IMR-90 (cell line): ENCODE results near the gene ZYX. TPM values are rescaled to one million over a fixed set of nuclear protein-coding genes. Genes with fewer than 3 reads are reported as not detected.

Experiments
- ATAC-seq: fragments of 200-7000 bp; cut with Tn5 transposase; 2 replicates; pipeline ENCODE4 v1.9.1; 2020; ENCODE audit warnings: low read depth, mild to moderate bottlenecking, moderate library complexity
- BruUV-seq: library from RNA; stranded (reverse); fragments of 400-500 nt; replicated peaks from 2 replicates; lab custom pipeline; 2021; lab: Mats Ljungman, UMichigan
- CTCF ChIA-PET: fragments of 300-600 bp; formaldehyde crosslinking; extraction: SDS; loops from one replicate; lab custom pipeline; 2021; ENCODE audit warnings: antibody characterized with exemption; lab: Yijun Ruan, JAX
- POLR2A ChIA-PET: fragments of 300-600 bp; sonication (Branson Sonifier 250); formaldehyde crosslinking; loops from one replicate; lab custom pipeline; 2022; ENCODE audit warnings: antibody characterized with exemption; ENCODE audit not compliant: unreplicated experiment; lab: Charles Lee
- DNase-seq: peaks from one replicate; pipeline ENCODE4 v3.0.0; 2013
- H2AFZ ChIP-seq: replicated peaks from 2 replicates; pipeline ENCODE3; 2013; ENCODE audit warnings: low read length, mild to moderate bottlenecking; ENCODE audit not compliant: poor library complexity
- H2AK5ac ChIP-seq: 2 replicates; pipeline ENCODE4 v1.6.1; 2013; ENCODE audit warnings: low read depth, low read length, inconsistent platforms
- H2AK9ac ChIP-seq: replicated peaks from 2 replicates; pipeline ENCODE3; 2013; ENCODE audit warnings: mild to moderate bottlenecking, low read depth, low read length, moderate library complexity; ENCODE audit not compliant: poor library complexity
- H2BK120ac ChIP-seq: 2 replicates; pipeline ENCODE4 v1.6.1; 2013; ENCODE audit warnings: low read depth, low read length, inconsistent platforms
- H2BK15ac ChIP-seq: 3 replicates; pipeline ENCODE4 v1.6.1; 2013; ENCODE audit warnings: low read depth, low read length, inconsistent platforms
- H2BK20ac ChIP-seq: 2 replicates; pipeline ENCODE4 v1.6.1; 2013; ENCODE audit warnings: low read depth, mild to moderate bottlenecking, inconsistent platforms, low read length, moderate library complexity
- H2BK5ac ChIP-seq: 2 replicates; pipeline ENCODE4 v1.6.1; 2013; ENCODE audit warnings: mild to moderate bottlenecking, low read depth, low read length, inconsistent platforms; ENCODE audit not compliant: poor library complexity, severe bottlenecking
- H3K14ac ChIP-seq: replicated peaks from 2 replicates; pipeline ENCODE4 v1.6.1; 2013; ENCODE audit warnings: low read depth, low read length, inconsistent platforms
- H3K18ac ChIP-seq: 2 replicates; pipeline ENCODE4 v1.6.1; 2013; ENCODE audit warnings: low read depth, low read length, control low read depth
- H3K23ac ChIP-seq: 2 replicates; pipeline ENCODE4 v1.6.1; 2013; ENCODE audit warnings: low read depth, low read length, inconsistent platforms
- H3K27ac ChIP-seq: 2 replicates; pipeline ENCODE4 v1.5.1; 2013; ENCODE audit warnings: mild to moderate bottlenecking, control low read depth, low read length; ENCODE audit not compliant: insufficient read depth
- H3K27me3 ChIP-seq: 2 replicates; pipeline ENCODE4 v1.6.1; 2013; ENCODE audit warnings: low read length; ENCODE audit not compliant: control insufficient read depth, insufficient read depth
- H3K36me3 ChIP-seq: 2 replicates; pipeline ENCODE4 v1.6.1; 2013; ENCODE audit warnings: low read length, mixed read lengths; ENCODE audit not compliant: control insufficient read depth, insufficient read depth
- H3K4ac ChIP-seq: 2 replicates; pipeline ENCODE4 v1.6.1; 2013; ENCODE audit warnings: low read depth, low read length, inconsistent platforms
- H3K4me1 ChIP-seq: 2 replicates; pipeline ENCODE4 v1.6.1; 2013; ENCODE audit warnings: low read length, mixed read lengths; ENCODE audit not compliant: control insufficient read depth, insufficient read depth
- H3K4me2 ChIP-seq: 2 replicates; pipeline ENCODE4 v1.6.1; 2013; ENCODE audit warnings: low read depth, mild to moderate bottlenecking, control low read depth, low read length, moderate library complexity
- H3K4me3 ChIP-seq: 2 replicates; pipeline ENCODE4 v1.5.1; 2013; ENCODE audit warnings: low read depth, mild to moderate bottlenecking, control low read depth, low read length, moderate library complexity; ENCODE audit not compliant: insufficient read depth
- H3K56ac ChIP-seq: 2 replicates; pipeline ENCODE4 v1.6.1; 2013; ENCODE audit warnings: low read length, inconsistent platforms; ENCODE audit not compliant: insufficient read depth; ENCODE audit errors: extremely low read depth
- H3K79me1 ChIP-seq, 2 experiments: 2 replicates each; pipeline ENCODE4 v1.6.1; 2013; ENCODE audit warnings: low read length in 2 of 2, inconsistent platforms in 1 of 2, low read depth in 1 of 2
- H3K9ac ChIP-seq: 2 replicates; pipeline ENCODE4 v1.6.1; 2013; ENCODE audit warnings: low read depth, low read length, control low read depth
- H3K9me1 ChIP-seq: 2 replicates; pipeline ENCODE4 v1.6.1; 2013; ENCODE audit warnings: low read length, inconsistent platforms; ENCODE audit not compliant: insufficient read depth
- H3K9me3 ChIP-seq: 2 replicates; pipeline ENCODE4 v1.6.1; 2013; ENCODE audit warnings: low read length; ENCODE audit not compliant: control insufficient read depth, insufficient read depth
- H4K20me1 ChIP-seq: 2 replicates; pipeline ENCODE4 v1.6.1; 2013; ENCODE audit warnings: low read length, inconsistent platforms; ENCODE audit not compliant: insufficient read depth
- H4K5ac ChIP-seq: 2 replicates; pipeline ENCODE4 v1.6.1; 2013; ENCODE audit warnings: mild to moderate bottlenecking, low read depth, low read length, control low read depth
- H4K8ac ChIP-seq, 2 experiments: 2 replicates each; pipeline ENCODE4 v1.6.1; 2013; ENCODE audit warnings: low read depth in 2 of 2, low read length in 2 of 2, control low read depth in 1 of 2, inconsistent platforms in 1 of 2
- H4K91ac ChIP-seq: 2 replicates; pipeline ENCODE4 v1.6.1; 2013; ENCODE audit warnings: low read depth, low read length, inconsistent platforms; ENCODE audit not compliant: insufficient read depth
- BHLHE40 ChIP-seq: fragments of 150-350 bp; IDR thresholded peaks from 2 replicates; pipeline ENCODE4 v1.6.1; 2016; ENCODE audit warnings: mild to moderate bottlenecking, low read depth, low read length
- CEBPB ChIP-seq: IDR thresholded peaks from 2 replicates; pipeline ENCODE4 v1.6.1; 2012; ENCODE audit warnings: low read depth, low read length, improper control_type of control experiment
- POLR2A ChIP-seq: IDR thresholded peaks from 2 replicates; pipeline ENCODE4 v1.6.1; 2012; ENCODE audit warnings: mild to moderate bottlenecking, low read depth, low read length
- RFX5 ChIP-seq: IDR thresholded peaks from 2 replicates; pipeline ENCODE4 v1.8.0; 2012; ENCODE audit warnings: low read depth, mild to moderate bottlenecking, low read length, moderate library complexity
- WGBS, 2 experiments: methylation state at CpG; one replicate each; pipeline versions ENCODE4 v1.1.5 to v1.1.7; 2013; ENCODE audit warnings: missing lambda C conversion rate in 2 of 2; ENCODE audit not compliant: insufficient read length in 1 of 2; ENCODE audit errors: extremely low coverage in 2 of 2; 5-methylcytosine and 5-hydroxymethylcytosine counted together
- dilution Hi-C: fragments of 300-500 bp; cut with HindIII; formaldehyde crosslinking; loops from one replicate; pipeline ENCODE4 v1.14.3; 2018; ENCODE audit warnings: low sequenced_read_pairs; ENCODE audit not compliant: unreplicated experiment
- in situ Hi-C: fragments of 300-500 bp; cut with MboI; formaldehyde crosslinking; loops from 3 replicates; pipeline ENCODE4 v1.14.3; 2019; ENCODE audit warnings: low sequenced_read_pairs, inconsistent platforms, mixed read lengths
- intact Hi-C: fragments of 100-400 bp; cut with micrococcal nuclease; formaldehyde crosslinking; loops from 2 replicates; pipeline ENCODE4 v1.10.0; 2022
- polyA plus RNA-seq, 3 experiments: library from polyadenylated mRNA; depleted of rRNA; stranded (reverse); fragments of >200 nt; gene quantifications; 2 replicates each; pipeline ENCODE4 v1.2.3, GENCODE V29; 2012; ENCODE audit warnings: low replicate concordance in 1 of 3
- total RNA-seq: library from RNA; depleted of rRNA; stranded (reverse); fragments of >200 nt; gene quantifications from 2 replicates; pipeline ENCODE4 v1.2.3, GENCODE V29; 2012
- TF ChIP-seq, protein P1 (sequence below): fragments of 150-350 bp; IDR thresholded peaks from 2 replicates; pipeline ENCODE4 v1.6.1; 2016; ENCODE audit warnings: low read depth, mild to moderate bottlenecking, low read length, moderate library complexity, borderline replicate concordance

The ZYX gene
- total and polyA plus RNA-seq, 2 of the 4 experiments (the other 2 are of a cell fraction) = 22.6 to 334 TPM

- TF ChIP-seq, protein P1, sequence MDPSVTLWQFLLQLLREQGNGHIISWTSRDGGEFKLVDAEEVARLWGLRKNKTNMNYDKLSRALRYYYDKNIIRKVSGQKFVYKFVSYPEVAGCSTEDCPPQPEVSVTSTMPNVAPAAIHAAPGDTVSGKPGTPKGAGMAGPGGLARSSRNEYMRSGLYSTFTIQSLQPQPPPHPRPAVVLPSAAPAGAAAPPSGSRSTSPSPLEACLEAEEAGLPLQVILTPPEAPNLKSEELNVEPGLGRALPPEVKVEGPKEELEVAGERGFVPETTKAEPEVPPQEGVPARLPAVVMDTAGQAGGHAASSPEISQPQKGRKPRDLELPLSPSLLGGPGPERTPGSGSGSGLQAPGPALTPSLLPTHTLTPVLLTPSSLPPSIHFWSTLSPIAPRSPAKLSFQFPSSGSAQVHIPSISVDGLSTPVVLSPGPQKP = no peak
Observed at GRCh38 chr7:143363016-143363937, 17.9 kb upstream of the ZYX start (continued).

DNA sequence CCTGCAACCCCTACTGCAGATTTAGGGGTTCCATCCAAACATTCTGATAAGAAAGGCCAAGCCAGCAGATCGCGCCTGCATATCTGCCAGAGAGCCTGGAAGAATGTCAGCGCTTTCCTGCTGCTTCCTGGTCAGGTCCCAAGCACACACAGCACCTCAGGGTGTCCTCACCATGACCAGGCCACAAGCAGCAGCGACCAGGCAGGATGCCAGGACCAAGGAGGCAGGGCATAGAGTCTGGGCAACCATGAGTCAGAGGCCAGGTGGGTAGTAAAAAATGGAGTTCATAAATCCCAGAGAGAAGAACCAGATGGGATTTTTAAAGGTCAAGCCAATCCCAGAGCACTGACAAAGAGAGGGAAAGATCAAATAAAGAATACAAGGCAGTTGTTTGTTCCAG is 13.2 kb upstream of the ZYX start:
- H3K4me2 ChIP-seq = no peak overlapping the region
- no peak overlapping the region for H3K23ac ChIP-seq
- ChIA-PET CTCF (interaction anchor here (2.1 kb wide), 1 partner anchor 128 kb away, joined by 9 read pairs; no protein-coding TSS in a partner anchor), POLR2A (no interaction called here)
- H3K79me1 ChIP-seq = no peaks in the 10 kb centered on the region
- BruUV-seq = no TSS peak
- H4K5ac ChIP-seq = no peak overlapping the region
- peaks cover 25% of the 10 kb centered on the region for H3K27me3 ChIP-seq
- no peak overlapping the region for H3K4ac ChIP-seq
- peaks cover 4% of the 10 kb centered on the region; the same call in 1 of the 2 replicates for H3K4me1 ChIP-seq
- H3K9me1 ChIP-seq = peaks cover 3% of the 10 kb centered on the region; the same call in 1 of the 2 replicates
- H3K18ac ChIP-seq = no peak overlapping the region
- intact Hi-C loops (no loop called here), in situ Hi-C loops (loop anchor here (5.0 kb wide), 1 partner anchor 71 kb away; no protein-coding TSS in a partner anchor), dilution Hi-C loops (no loop called here)
- no peak for DNase-seq
- H2BK5ac ChIP-seq = no peak overlapping the region
- no peak overlapping the region for H2BK15ac ChIP-seq
- 80% methylated on average over 2 of the region's 4 CpGs; no CpG with 5 or more reads in 1 of the 2 experiments for WGBS, 2 experiments
- H2AK9ac ChIP-seq = no peak overlapping the region
- TF ChIP-seq BHLHE40 = no peak
- TF ChIP-seq RFX5 = no peak
- TF ChIP-seq CEBPB = no peak
- TF ChIP-seq POLR2A = no peak
- TF ChIP-seq, protein P1 = no peak
- H2AK5ac ChIP-seq = no peak overlapping the region
- H2BK120ac ChIP-seq = no peak overlapping the region
- no peak overlapping the region for H4K8ac ChIP-seq
- no peak overlapping the region for H3K27ac ChIP-seq
- no peak for ATAC-seq
- H4K91ac ChIP-seq = no peak overlapping the region
- H3K14ac ChIP-seq = no peak overlapping the region
- H4K20me1 ChIP-seq = no peaks in the 10 kb centered on the region
- H2BK20ac ChIP-seq = no peak overlapping the region
- H2AFZ ChIP-seq = no peak overlapping the region
- no peaks in the 10 kb centered on the region for H3K9me3 ChIP-seq
- H3K9ac ChIP-seq = no peak overlapping the region
- no peak overlapping the region for H3K56ac ChIP-seq
- no peak overlapping the region for H3K4me3 ChIP-seq
- H3K36me3 ChIP-seq = no peaks in the 10 kb centered on the region
